Dendritic cell treated with granulocyte-macrophage colony-stimulating factor and Interleukin-4, amounts not matched to agents 40 ng/mL and 50 ng/mL, for 4 days (primary cell): ENCODE measurements around the gene SULF2.

Experiments
- H3K27ac Mint-ChIP-seq: one replicate; pipeline ENCODE4 v1.8.0; 2022; ENCODE audit warnings: mild to moderate bottlenecking, mixed read lengths
- H3K27me3 Mint-ChIP-seq: one replicate; pipeline ENCODE4 v1.8.0; 2022; ENCODE audit warnings: mild to moderate bottlenecking, mixed read lengths
- H3K36me3 Mint-ChIP-seq: one replicate; pipeline ENCODE4 v1.8.0; 2022; ENCODE audit warnings: low read depth, mixed read lengths
- H3K4me1 Mint-ChIP-seq: one replicate; pipeline ENCODE4 v1.8.0; 2022; ENCODE audit warnings: low read depth, mixed read lengths
- H3K4me3 Mint-ChIP-seq: one replicate; pipeline ENCODE4 v1.8.0; 2022; ENCODE audit warnings: mild to moderate bottlenecking, moderate library complexity, mixed read lengths
- H3K9me3 Mint-ChIP-seq: one replicate; pipeline ENCODE4 v1.8.0; 2022; ENCODE audit warnings: mixed read lengths
- intact Hi-C: fragments of 100-400 bp; cut with micrococcal nuclease; formaldehyde crosslinking; loops from one replicate; pipeline ENCODE4 v1.15.0; 2022

SULF2 gene

GRCh38 chr20:47620808-47621805 is 164.2 kb downstream of the SULF2 start:
- H3K9me3 Mint-ChIP-seq = no peaks in the 10 kb centered on the region
- H3K4me1 Mint-ChIP-seq = no peaks in the 10 kb centered on the region
- intact Hi-C loops = loop anchor here (2.0 to 10.0 kb wide), 3 partner anchors 236 to 424 kb away; no protein-coding TSS in a partner anchor
- no peaks in the 10 kb centered on the region for H3K27me3 Mint-ChIP-seq
- H3K4me3 Mint-ChIP-seq = no peak overlapping the region
- no peak overlapping the region for H3K27ac Mint-ChIP-seq
- peaks cover 47% of the 10 kb centered on the region for H3K36me3 Mint-ChIP-seq

GRCh38 chr20:47618479-47618878 is 166.8 kb downstream of the SULF2 start:
- intact Hi-C loops = loop anchor here (10.0 kb wide), 1 partner anchor 114 kb away; the partner anchor contains the start of gene NCOA3
- no peak overlapping the region for H3K4me3 Mint-ChIP-seq
- H3K36me3 Mint-ChIP-seq = peaks cover 23% of the 10 kb centered on the region
- H3K27ac Mint-ChIP-seq = no peak overlapping the region
- H3K27me3 Mint-ChIP-seq = no peaks in the 10 kb centered on the region
- H3K4me1 Mint-ChIP-seq = no peaks in the 10 kb centered on the region
- no peaks in the 10 kb centered on the region for H3K9me3 Mint-ChIP-seq

- intact Hi-C loops = loop anchor here (10.0 kb wide), 1 partner anchor 110 kb away; the partner anchor contains the start of gene NCOA3
- no peak overlapping the region for H3K4me3 Mint-ChIP-seq
- H3K36me3 Mint-ChIP-seq = peaks cover 23% of the 10 kb centered on the region
- no peaks in the 10 kb centered on the region for H3K9me3 Mint-ChIP-seq
- H3K27ac Mint-ChIP-seq = no peak overlapping the region
- H3K4me1 Mint-ChIP-seq = peaks cover 26% of the 10 kb centered on the region
- no peaks in the 10 kb centered on the region for H3K27me3 Mint-ChIP-seq
Measured at GRCh38 chr20:47614703-47615309, 170.5 kb downstream of the SULF2 start.

GRCh38 chr20:47612670-47613069 is 172.6 kb downstream of the SULF2 start:
- Mint-ChIP-seq H3K27me3 (no peaks in the 10 kb centered on the region), H3K4me1 (peaks cover 30% of the 10 kb centered on the region), H3K27ac (peak overlapping the region; percentile 30), H3K9me3 (no peaks in the 10 kb centered on the region), H3K36me3 (peaks cover 19% of the 10 kb centered on the region), H3K4me3 (no peak overlapping the region)
- intact Hi-C loops = loop anchor here (10.0 kb wide), 1 partner anchor 108 kb away; the partner anchor contains the start of gene NCOA3

- peaks cover 18% of the 10 kb centered on the region for H3K36me3 Mint-ChIP-seq
- peaks cover 38% of the 10 kb centered on the region for H3K4me1 Mint-ChIP-seq
- no peaks in the 10 kb centered on the region for H3K9me3 Mint-ChIP-seq
- H3K27me3 Mint-ChIP-seq = no peaks in the 10 kb centered on the region
- H3K4me3 Mint-ChIP-seq = no peak overlapping the region
- intact Hi-C loops = loop anchor here (10.0 kb wide), 1 partner anchor 107 kb away; the partner anchor contains the start of gene NCOA3
- peak overlapping the region; percentile 30 for H3K27ac Mint-ChIP-seq
Measured at GRCh38 chr20:47611785-47612184, 173.5 kb downstream of the SULF2 start.

- Mint-ChIP-seq H3K4me3 (no peak overlapping the region), H3K27me3 (no peaks in the 10 kb centered on the region), H3K4me1 (peaks cover 47% of the 10 kb centered on the region), H3K27ac (no peak overlapping the region), H3K9me3 (no peaks in the 10 kb centered on the region), H3K36me3 (peaks cover 13% of the 10 kb centered on the region)
- intact Hi-C loops = loop anchor here (10.0 kb wide), 1 partner anchor 106 kb away; the partner anchor contains the start of gene NCOA3
Measured at GRCh38 chr20:47610945-47611250, 174.4 kb downstream of the SULF2 start.

GRCh38 chr20:47610247-47610944 is 174.9 kb downstream of the SULF2 start:
- H3K4me1 Mint-ChIP-seq = peaks cover 52% of the 10 kb centered on the region
- no peak overlapping the region for H3K4me3 Mint-ChIP-seq
- peaks cover 18% of the 10 kb centered on the region for H3K36me3 Mint-ChIP-seq
- no peak overlapping the region for H3K27ac Mint-ChIP-seq
- no peaks in the 10 kb centered on the region for H3K27me3 Mint-ChIP-seq
- intact Hi-C loops = loop anchor here (10.0 kb wide), 1 partner anchor 106 kb away; the partner anchor contains the start of gene NCOA3
- H3K9me3 Mint-ChIP-seq = no peaks in the 10 kb centered on the region

- Mint-ChIP-seq H3K4me3 (no peak overlapping the region), H3K4me1 (peaks cover 54% of the 10 kb centered on the region), H3K27me3 (no peaks in the 10 kb centered on the region), H3K36me3 (peaks cover 25% of the 10 kb centered on the region), H3K9me3 (no peaks in the 10 kb centered on the region), H3K27ac (no peak overlapping the region)
- intact Hi-C loops = no loop called here
Measured at GRCh38 chr20:47609001-47609400, 176.3 kb downstream of the SULF2 start.
